ENCODE data around the gene SPRTN. TPM values are rescaled to one million over a fixed set of nuclear protein-coding genes. Genes with fewer than 3 reads are reported as not detected.

Gene SPRTN
- total and polyA plus RNA-seq, 2 of the 8 experiments (the other 6 are each of a cell fraction or from before 2014, with no cell fraction given) = 6.6 to 15.1 TPM

GRCh38 chr1:231382426-231382825 is 44.3 kb downstream of the SPRTN start (continued):
- TF ChIP-seq JUN (IDR thresholded peaks at IDR 0.05; ENCODE audit: low read depth, low read length) (no peak), HDAC6 (IDR thresholded peaks at IDR 0.05; ENCODE audit: low read depth, low read length) (no peak)
